ENCODE data around the gene TUBB4B.

TUBB4B gene

GRCh38 chr9:137247916-137248175 lies 6.8 kb downstream of the TUBB4B start:
- no peak for TF ChIP-seq CTCF (IDR thresholded peaks at IDR 0.05; ENCODE audit: insufficient read depth, missing control alignments)
- FAIRE-seq, result no peak
- no peak for DNase-seq (ENCODE audit: insufficient read length, low spot score)

GRCh38 chr9:137250329-137251193 lies 9.5 kb downstream of the TUBB4B start:
- FAIRE-seq (no peak), DNase-seq (ENCODE audit: insufficient read length, low spot score) (no peak)
- no peak for TF ChIP-seq CTCF (IDR thresholded peaks at IDR 0.05; ENCODE audit: insufficient read depth, missing control alignments)

- DNase-seq (ENCODE audit: insufficient read length, low spot score) (no peak), FAIRE-seq (no peak)
- no peak for TF ChIP-seq CTCF (IDR thresholded peaks at IDR 0.05; ENCODE audit: insufficient read depth, missing control alignments)
Observed at GRCh38 chr9:137251194-137251461, 10.0 kb downstream of the TUBB4B start, which contains the start of gene STPG3. STPG3 (plus strand) TSS chr9:137251286; CDS start chr9:137251287, 1 bp downstream.

- TF ChIP-seq CTCF (IDR thresholded peaks at IDR 0.05; ENCODE audit: insufficient read depth, missing control alignments), result no peak
- no peak for DNase-seq (ENCODE audit: insufficient read length, low spot score)
Observed at GRCh38 chr9:137251490-137252268, 10.6 kb downstream of the TUBB4B start.

GRCh38 chr9:137252555-137253506 lies 11.7 kb downstream of the TUBB4B start:
- FAIRE-seq, result no peak
- no peak for TF ChIP-seq CTCF (IDR thresholded peaks at IDR 0.05; ENCODE audit: insufficient read depth, missing control alignments)
- DNase-seq (ENCODE audit: insufficient read length, low spot score), result no peak

More at GRCh38 chr9:137251490-137252268, 10.6 kb downstream of the TUBB4B start:
- FAIRE-seq, result no peak

GRCh38 chr9:137253717-137254623 lies 12.9 kb downstream of the TUBB4B start:
- FAIRE-seq, result no peak
- TF ChIP-seq CTCF (IDR thresholded peaks at IDR 0.05; ENCODE audit: insufficient read depth, missing control alignments), result no peak
- DNase-seq (ENCODE audit: insufficient read length, low spot score), result no peak

All from D721Med (cell line).